ENCODE data around the gene GCNT4.

Gene GCNT4

DNA sequence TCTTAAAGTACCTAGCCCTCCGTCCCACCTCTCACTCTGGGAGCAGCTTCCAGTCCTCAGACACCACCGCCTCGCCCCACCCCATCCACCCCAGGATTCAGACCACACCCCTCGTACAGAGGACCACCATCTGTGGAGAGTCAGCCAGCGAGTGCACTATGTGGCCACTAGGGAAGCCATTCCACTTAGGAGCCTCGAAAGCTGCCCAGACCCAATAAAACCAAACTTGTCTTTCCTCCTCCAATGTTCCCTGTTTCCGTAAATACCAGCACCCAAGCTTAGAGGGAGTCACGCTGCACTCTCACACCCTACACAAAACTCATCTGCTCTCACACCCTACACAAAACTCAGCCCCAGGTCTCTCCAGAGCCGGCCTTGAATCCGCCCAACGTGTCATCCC, 1.9 kb downstream of the GCNT4 start:
- no peak for DNase-seq

- no peak for DNase-seq
Measured at GRCh38 chr5:75049456-75050351, 2.7 kb downstream of the GCNT4 start.

DNA sequence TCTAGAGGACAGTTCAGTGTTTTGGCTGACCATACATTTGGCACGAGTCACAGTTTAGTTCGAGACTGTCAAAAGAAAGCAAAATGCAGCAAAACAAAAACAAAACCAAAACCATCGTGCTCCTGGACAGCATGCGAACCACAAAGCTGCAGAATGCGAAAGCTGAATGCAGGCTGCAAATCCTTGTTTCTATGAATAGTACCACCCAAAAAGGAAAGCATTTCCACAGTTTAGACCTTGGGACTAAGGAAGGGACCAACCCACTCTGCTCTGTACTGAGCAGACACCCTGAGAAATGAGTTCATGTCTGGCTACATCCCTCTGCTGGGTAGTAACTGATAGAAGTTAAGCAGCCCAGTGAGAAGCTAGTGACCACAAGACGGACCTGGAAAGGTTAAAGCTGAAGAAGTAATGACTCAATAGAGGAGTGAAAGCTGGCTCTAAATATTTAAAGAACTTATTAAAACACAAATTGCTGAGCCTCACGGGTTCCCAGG, 3.9 kb downstream of the GCNT4 start:
- no peak for DNase-seq

- no peak for DNase-seq
Measured at GRCh38 chr5:75047356-75047755, 5.0 kb downstream of the GCNT4 start.

DNA sequence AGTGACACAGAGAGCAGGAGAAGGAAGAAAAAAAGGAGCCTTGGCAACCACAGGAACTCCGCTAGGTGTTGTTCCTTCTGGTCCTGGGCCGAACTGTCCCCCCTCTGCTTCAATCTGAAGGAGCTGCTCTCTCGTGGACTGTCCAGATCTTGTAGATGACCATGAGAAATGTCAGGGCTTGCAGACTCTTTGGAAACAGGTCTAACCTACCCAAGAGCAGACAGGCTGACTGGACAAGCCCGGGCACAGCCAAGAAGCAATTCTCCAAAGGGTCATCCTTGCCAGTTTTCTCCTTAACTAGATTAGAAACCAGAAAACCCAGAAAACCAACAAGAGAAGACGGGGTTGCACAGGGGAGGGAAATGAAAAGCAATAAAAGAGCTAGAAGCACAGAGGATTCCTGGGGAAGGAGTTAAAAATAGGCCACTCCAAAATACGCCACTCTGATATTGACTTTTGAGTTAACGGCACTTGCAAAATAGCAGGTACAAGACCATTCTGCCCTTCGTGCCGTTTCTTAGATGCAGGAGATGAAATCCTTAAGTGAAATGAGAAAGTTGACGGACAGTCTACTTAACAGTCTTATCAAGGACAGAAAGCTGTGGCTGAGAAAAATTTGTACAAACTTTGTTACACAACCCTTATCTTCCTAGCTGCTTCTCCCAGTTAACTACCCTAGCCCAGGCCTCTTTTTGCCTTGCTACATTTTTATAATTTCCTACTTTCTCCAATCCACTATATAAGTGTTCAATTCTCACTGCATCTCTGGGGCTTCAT, 5.8 kb downstream of the GCNT4 start:
- DNase-seq: no peak

DNA sequence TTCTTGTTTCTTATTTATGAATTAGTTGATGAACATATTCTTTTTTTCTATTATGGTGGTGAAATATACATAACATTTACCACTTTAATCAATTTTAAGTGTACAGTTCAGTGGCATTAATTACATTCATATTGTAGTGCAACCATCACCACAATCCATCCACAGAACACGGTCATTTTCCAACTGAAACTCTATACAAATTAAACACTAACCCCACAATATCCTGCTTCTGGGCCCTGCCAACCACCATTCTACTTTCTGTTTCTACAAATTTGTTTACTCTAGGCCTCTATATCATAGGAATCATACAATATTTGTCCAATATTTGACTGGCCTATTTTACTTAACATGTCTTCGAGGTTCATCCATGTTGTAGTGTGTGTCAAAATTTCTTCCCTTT, 7.3 kb downstream of the GCNT4 start:
- no peak for DNase-seq

- DNase-seq: no peak
Measured at GRCh38 chr5:75044406-75044805, 8.0 kb downstream of the GCNT4 start.

GRCh38 chr5:75043633-75044264, 8.6 kb downstream of the GCNT4 start:
- DNase-seq: no peak

- DNase-seq: no peak
Measured at GRCh38 chr5:75042522-75042921, 9.8 kb downstream of the GCNT4 start.

- no peak for DNase-seq
Measured at GRCh38 chr5:75040973-75041372, 11.4 kb downstream of the GCNT4 start.

DNA sequence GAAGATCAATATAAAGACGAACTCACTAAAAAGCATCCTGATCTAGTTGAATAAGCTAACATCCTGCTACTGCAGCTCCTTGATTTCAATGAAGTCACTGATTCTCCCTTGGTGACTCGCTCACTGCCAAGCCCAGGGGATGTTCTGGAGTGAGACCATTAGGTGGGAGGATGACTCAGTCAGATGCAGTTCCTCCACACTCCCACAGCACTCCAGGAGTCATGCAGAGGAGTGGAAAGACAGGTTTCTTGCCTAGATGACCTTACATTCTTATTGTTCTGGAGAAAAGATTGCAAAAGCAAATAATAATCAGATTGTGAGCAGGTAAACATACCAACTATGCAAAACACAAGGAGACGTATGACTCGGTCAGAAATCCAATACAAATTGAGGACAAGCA, 15.3 kb downstream of the GCNT4 start:
- DNase-seq: no peak

GRCh38 chr5:75034137-75034739, 18.1 kb downstream of the GCNT4 start:
- DNase-seq: no peak

DNA sequence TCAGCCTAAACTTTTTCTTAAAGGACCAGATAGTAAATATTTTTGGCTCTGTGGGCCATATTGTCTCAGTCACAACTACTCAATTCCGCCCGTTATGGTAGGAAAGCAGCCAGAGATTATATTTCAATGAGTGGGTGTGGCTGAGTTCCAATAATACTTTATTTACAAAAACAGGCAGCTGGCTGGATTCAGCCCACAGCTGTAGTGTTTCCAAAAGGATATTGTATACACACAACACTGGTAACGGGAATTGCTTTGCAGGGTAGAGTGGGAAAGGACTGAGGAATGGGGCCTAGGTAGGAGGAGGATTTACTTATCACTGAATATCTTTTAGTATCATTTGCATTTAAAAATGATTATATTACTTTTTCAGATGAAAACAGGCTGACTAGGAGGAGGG, 21.0 kb downstream of the GCNT4 start:
- no peak for DNase-seq

- DNase-seq: no peak
Measured at GRCh38 chr5:75028090-75028489, 24.3 kb downstream of the GCNT4 start.

GRCh38 chr5:75023368-75024159, 28.8 kb downstream of the GCNT4 start:
- no peak for DNase-seq

DNA sequence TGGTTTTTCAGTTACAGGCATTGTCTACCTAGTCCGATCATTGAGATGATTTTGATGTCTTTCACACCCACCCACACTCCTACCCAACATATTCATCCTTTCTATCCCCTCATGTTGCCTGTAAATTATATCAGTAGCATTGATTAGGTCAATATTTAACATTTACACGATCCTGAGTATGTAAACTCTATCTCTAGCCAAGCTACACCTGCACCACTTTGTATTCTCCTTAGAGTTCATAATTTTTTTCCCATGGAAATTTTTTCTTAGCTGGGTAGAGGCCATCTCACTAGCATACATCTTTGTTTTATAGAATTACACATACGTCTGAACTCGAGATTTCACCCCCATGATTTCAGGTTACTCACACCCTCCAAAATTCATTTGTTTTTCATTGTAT, 30.6 kb downstream of the GCNT4 start:
- DNase-seq: no peak

DNA sequence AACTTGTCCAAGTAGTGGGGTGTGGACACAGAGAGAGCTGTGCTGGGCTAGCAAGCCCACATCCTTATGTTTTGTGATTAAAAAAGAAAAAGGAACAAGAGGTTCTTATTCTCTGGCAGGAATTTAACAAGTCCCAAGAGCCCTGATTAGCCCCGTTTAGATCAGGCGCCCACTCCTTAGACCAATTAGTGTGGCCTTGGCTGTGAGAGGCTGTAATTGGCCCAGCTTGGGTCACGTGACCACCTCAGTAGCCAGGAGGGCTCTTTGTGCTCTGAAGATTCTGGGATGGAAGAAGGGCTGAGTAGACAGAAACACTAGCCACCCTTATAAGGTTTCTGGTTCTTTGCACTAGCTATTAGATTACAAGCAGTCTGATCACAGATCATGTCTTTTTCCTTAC, 31.1 kb downstream of the GCNT4 start:
- DNase-seq: no peak

GRCh38 chr5:75020016-75020656, 32.2 kb downstream of the GCNT4 start:
- no peak for DNase-seq

DNA sequence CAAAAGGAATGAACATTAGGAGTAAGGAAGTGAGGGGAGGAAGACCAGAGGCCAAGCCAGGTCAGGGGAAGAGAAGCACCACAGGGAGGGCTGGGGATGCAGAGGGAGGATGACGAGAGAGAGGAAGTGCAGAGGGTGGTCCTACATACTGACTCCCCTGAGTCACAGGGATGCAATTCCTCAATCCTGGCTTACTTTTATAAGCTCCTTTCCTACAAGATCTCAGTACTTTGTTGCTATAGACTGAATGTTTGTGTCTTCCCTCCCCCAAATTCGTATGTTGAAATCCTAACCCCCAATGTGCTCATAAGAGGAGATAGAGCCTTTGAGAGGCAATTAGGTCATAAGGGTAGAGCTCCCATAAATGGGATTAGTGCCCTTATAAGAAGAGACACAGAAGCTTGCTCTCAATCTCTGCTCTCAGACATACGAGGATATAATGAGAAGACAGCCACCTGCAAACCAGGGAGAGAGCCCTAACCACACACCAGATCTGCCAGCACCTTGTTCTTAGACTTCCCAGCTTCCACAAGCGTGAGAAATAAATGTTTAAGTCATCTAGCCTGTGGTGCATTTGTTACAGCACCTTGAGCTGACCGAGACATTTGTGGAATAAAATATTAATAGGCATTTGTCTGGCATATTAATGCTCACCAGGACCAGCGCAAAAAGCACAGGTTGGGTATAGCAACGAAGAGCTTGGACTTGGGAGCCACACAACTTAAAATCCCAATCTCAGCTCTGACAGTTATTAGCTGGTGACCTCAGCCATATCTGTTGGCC, 33.4 kb downstream of the GCNT4 start:
- no peak for DNase-seq

DNA sequence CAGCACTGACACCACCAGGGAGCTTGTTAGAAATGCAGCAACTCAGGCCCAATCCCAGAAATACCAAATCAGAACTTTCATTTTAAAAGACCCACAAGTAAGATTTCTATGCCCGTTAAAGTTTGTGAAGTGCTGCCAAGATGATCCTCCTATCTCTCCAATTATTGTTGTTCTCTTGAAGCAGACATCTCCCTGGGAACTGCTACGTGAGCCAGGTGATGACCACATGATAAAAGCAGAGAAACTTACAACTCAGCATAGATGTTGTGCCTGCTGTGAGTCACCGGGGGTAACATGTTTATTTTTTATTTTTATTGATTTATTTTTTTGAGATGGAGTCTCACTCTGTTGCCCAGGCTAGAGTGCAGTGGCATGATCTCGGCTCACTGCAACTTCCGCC, 34.4 kb downstream of the GCNT4 start:
- DNase-seq: no peak

DNA sequence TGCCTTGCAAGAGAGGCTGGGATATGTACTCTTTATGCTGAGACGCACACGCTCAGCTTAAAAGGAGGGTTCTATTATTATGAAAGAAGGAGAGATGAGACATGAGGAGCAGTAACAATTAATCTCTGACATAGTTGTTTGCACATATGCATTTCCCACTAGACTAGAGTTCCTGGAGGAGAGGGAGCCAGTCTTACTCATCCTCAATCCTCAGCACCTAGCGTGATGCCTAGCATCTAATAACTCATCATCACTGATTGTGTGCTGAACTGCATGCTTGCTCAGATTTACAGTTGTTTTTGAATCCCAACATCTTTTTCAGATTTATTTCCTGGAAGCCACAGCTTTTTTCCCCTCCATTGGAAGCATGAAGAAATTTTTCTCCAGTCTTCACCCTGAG, 35.5 kb downstream of the GCNT4 start:
- no peak for DNase-seq
